Tibial nerve (tissue), 3 donors: Measurements from ENCODE around the gene AKT1S1.

Experiments
- CTCF ChIP-seq, 5 experiments: fragments of 200-600 bp in 3 of 5; fragments of 450-650 bp in 2 of 5; sonication (generic) in 3 of 5; IDR thresholded peaks; one replicate each; pipeline ENCODE4 v1.5.1; 2016 to 2019; ENCODE audit warnings: antibody characterized with exemption in 5 of 5, mild to moderate bottlenecking in 3 of 5, moderate library complexity in 2 of 5
- POLR2A ChIP-seq, 2 donors: fragments of 450-650 bp; IDR thresholded peaks; one replicate each; pipeline ENCODE4 v1.6.1; 2017; ENCODE audit warnings: antibody characterized with exemption in 2 of 2, mild to moderate bottlenecking in 2 of 2, moderate library complexity in 2 of 2

- TF ChIP-seq CTCF (IDR thresholded peaks at IDR 0.05) = no peak
- no peak for TF ChIP-seq POLR2A (IDR thresholded peaks at IDR 0.05)
These were observed 17.0 kb upstream of the AKT1S1 start for GRCh38 chr19:49894011-49894664.
